Right cardiac atrium (tissue), 5 donors: Measurements from ENCODE around the gene JAK2. TPM values are rescaled to one million over a fixed set of nuclear protein-coding genes. Genes with fewer than 3 reads are reported as not detected.
A peak's percentile ranks its signal among the peaks of the same experiment; 100 is the strongest.

Source experiments
- ATAC-seq, 2 donors: fragments of 200-7000 bp; cut with Tn5 transposase; one replicate each; pipeline versions ENCODE4 v1.8.0 to v1.9.1; 2020; ENCODE audit warnings: moderate library complexity in 2 of 2, mild to moderate bottlenecking in 1 of 2
- DNase-seq, 3 donors: peaks; one replicate each; pipeline ENCODE4 v3.0.0-alpha.2; 2020
- H3K27ac ChIP-seq: one replicate; pipeline ENCODE4 v1.5.1; 2013; ENCODE audit warnings: mild to moderate bottlenecking, low read length, control low read depth, moderate library complexity
- H3K27me3 ChIP-seq: one replicate; pipeline ENCODE4 v1.6.1; 2013; ENCODE audit not compliant: control insufficient read depth, insufficient read depth
- H3K4me1 ChIP-seq: one replicate; pipeline ENCODE4 v1.6.1; 2013; ENCODE audit warnings: low read length; ENCODE audit not compliant: control insufficient read depth, insufficient read depth
- H3K4me3 ChIP-seq: one replicate; pipeline ENCODE4 v1.5.1; 2013; ENCODE audit warnings: low read length, control low read depth
- H3K9me3 ChIP-seq: one replicate; pipeline ENCODE4 v1.6.1; 2013; ENCODE audit warnings: low read length; ENCODE audit not compliant: control insufficient read depth
- WGBS: extraction: QIAGEN DNeasy Blood & Tissue Kit; methylation state at CpG from one replicate; pipeline ENCODE4 v1.1.7; 2013; 5-methylcytosine and 5-hydroxymethylcytosine counted together
- intact Hi-C, 4 donors: fragments of 100-400 bp; cut with DNase I; formaldehyde crosslinking; loops; one replicate each; pipeline versions ENCODE4 v1.11.0 to v1.14.0; 2022 to 2023
- polyA plus RNA-seq: library from polyadenylated mRNA; stranded (reverse); fragments of 200-250 nt; gene quantifications from one replicate; pipeline ENCODE4 v1.2.3, GENCODE V29; 2013
- total RNA-seq, 4 donors: library from RNA; stranded (reverse); fragmentation: NEBNext Ultra II Directional; extraction: Animal tissue kit (Norgen Biotek cat#: 25700); gene quantifications; one replicate each; pipeline ENCODE4 v1.2.1, GENCODE V29; 2021
- donor health status: healthy with polysubstance abuse.
- donor health status: DM: no; HTN: yes; CAD: no.
- donor health status: DM: no; HTN: no; CAD: no.
- donor health status: DM: no; HTN: yes; CAD: no; lungs with severe emphysema.
- donor health status: DM: yes; HTN: yes; CAD: no.

The JAK2 gene
- total and polyA plus RNA-seq, 5 donors: 4.5 to 14.6 (median 11.4) TPM

DNA sequence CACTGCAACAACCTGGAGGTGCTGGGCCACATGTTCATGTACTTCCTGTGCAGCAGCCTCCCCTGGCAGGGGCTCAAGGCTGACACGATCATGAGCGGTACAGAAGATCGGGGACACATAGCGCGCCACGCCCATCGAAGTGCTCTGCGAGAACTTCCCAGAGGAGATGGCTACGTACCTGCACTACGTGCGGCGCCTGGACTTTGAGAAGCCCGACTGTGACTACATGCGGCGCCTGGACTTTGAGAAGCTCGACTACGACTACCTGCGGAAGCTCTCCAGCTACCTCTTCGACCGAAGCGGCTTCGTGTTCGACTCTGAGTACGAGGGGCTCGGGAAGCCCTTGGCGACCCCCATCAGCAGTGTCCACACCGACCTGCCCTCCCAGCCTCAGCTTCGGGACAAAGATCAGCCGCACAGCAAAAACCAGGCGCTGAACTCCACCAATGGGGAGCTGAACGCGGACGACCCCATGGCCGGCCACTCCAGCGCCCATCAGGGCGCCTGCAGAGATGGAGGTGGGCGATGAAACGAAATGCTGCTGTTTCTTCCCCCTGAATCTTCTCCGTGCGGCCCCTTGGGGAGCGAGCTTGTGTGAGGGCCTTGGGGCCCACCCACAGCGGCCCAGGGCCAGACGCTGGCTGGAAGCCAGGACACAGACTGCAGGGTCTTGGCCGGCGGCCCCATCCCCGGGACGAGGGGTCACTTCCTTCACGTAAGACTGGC is 56.5 kb downstream of the JAK2 start:
- DNase-seq: peak in 2 of 3 donors; percentile 45 to 51
- intact Hi-C loops: no loop called here
- H3K27me3 ChIP-seq: no peaks in the 10 kb centered on the region
- H3K4me1 ChIP-seq: no peaks in the 10 kb centered on the region
- ATAC-seq: peak in 1 of 2 donors; percentile 22
- no peaks in the 10 kb centered on the region for H3K9me3 ChIP-seq
- H3K4me3 ChIP-seq: no peak overlapping the region
- WGBS: 97% methylated on average over 48 of the region's 48 CpGs
- H3K27ac ChIP-seq: no peak overlapping the region

DNA sequence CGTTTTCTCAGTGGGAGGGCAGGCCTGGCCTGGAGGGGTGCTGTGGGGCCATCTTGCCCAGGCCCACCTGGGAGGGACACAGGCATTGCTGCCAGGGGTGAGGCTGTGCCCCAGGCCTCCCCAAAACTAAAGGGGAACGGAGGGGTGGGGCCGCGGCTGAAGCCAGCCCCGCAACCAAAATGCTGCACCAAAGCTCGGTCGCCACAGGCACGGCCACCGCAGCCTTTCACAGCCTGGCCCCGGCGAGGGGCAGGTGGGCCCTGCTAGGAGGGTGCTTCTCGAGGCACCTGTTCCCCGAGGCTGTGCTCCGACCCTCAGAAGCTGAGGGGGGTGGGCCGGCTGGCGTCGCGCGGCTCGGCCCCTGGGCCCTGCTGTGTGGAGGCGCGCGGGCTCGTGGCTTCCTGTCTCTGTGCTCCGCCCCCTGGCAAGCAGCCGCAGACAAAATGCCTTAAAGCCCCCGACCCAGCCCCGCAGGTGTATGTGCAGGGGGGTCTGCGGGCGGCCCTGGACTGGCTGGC is 57.6 kb downstream of the JAK2 start:
- DNase-seq: peak in 2 of 3 donors; percentile 60 to 66
- Histone ChIP-seq H3K4me3 (no peak overlapping the region), H3K27me3 (no peaks in the 10 kb centered on the region), H3K9me3 (no peaks in the 10 kb centered on the region), H3K27ac (no peak overlapping the region), H3K4me1 (no peaks in the 10 kb centered on the region)
- intact Hi-C loops: no loop called here
- peak; percentile 40 to 65 for ATAC-seq
- whole genome bisulfite sequencing: 88% methylated on average over 30 of the region's 30 CpGs

DNA sequence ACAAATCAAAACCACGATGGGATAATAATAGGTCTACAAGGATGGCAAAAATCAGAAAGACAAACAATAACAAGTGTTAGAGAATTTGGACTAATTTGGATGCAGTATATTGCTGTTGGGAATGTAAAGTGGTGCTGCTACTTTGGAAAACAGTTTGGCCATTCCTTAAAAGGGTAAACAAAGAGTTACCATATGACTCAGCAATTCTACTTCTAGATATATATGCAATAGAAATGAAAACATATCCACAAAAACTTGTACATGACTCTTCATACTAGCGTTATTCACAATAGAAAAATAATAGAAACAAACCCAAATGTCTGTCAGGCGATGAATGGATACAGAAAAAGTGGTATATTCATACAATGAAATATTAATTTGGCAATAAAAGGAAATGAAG is 58.3 kb downstream of the JAK2 start:
- intact Hi-C loops: no loop called here
- WGBS: 91% methylated on average over 3 of the region's 3 CpGs
- no peaks in the 10 kb centered on the region for H3K4me1 ChIP-seq
- no peak for DNase-seq
- H3K27ac ChIP-seq: no peak overlapping the region
- no peak for ATAC-seq
- H3K27me3 ChIP-seq: no peaks in the 10 kb centered on the region
- H3K9me3 ChIP-seq: no peaks in the 10 kb centered on the region
- H3K4me3 ChIP-seq: no peak overlapping the region

DNA sequence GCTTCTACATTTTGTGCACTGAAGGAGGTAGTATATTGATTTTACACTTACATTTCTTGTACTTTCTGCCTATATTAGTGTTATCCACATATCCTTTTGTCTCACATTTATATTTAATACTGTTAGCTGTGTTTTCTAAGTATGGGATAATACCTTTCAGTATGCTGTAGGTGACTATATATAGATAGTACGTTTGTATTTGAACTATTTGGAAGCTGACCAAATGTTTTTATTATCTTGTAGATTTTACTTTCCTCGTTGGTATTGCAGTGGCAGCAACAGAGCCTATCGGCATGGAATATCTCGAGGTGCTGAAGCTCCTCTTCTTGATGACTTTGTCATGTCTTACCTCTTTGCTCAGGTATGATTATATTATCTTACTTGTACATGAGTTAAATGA is 59.1 kb downstream of the JAK2 start:
- DNase-seq (no peak), ATAC-seq (no peak)
- WGBS: 46% methylated on average over 4 of the region's 4 CpGs
- intact Hi-C loops: no loop called here
- Histone ChIP-seq H3K9me3 (no peaks in the 10 kb centered on the region), H3K27ac (no peak overlapping the region), H3K4me3 (peak overlapping the region; percentile 49), H3K4me1 (no peaks in the 10 kb centered on the region), H3K27me3 (no peaks in the 10 kb centered on the region)

DNA sequence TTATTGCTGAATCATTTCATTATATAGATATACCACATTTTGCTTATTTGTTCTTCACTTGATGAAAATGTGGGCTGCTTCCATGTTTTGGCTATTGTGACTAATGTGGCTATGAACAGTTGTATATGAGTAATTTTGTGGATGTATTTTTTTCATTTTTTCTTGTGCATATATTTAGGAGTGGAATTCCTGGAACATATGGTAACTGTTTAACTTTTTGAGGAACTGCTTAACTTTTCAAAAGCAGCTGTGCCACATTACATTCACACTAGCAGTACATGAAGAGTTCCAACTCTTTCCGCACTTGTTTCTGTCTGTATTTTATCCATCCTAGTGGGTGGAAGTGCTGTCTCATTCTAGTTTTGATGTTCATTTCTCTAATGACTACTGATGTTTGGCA is 67.8 kb downstream of the JAK2 start:
- H3K27ac ChIP-seq: no peak overlapping the region
- intact Hi-C loops: no loop called here
- ATAC-seq: no peak
- H3K4me1 ChIP-seq: no peaks in the 10 kb centered on the region
- 91% methylated on average over 1 of the region's 1 CpG for WGBS
- H3K4me3 ChIP-seq: no peak overlapping the region
- no peaks in the 10 kb centered on the region for H3K27me3 ChIP-seq
- no peak for DNase-seq
- H3K9me3 ChIP-seq: no peaks in the 10 kb centered on the region

DNA sequence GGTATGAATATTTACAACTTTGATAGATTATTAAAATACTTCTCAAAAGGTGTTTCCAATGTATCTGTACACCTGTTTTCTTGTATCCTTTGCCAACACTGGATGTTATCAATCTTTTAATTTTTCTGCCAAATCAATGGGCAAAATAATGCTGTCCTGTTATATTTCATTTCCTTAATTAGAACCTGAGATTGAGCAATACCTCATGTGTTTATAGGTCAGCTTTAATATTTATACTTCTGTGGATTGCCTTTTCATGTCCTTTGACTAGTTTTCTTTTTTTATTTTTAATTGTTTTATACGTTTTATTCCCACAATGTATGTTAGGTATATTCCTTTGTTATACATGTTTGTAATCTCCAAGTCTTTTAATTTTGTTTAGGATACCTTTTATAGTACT is 77.6 kb downstream of the JAK2 start:
- H3K27ac ChIP-seq: no peak overlapping the region
- intact Hi-C loops: no loop called here
- H3K4me3 ChIP-seq: no peak overlapping the region
- no peaks in the 10 kb centered on the region for H3K27me3 ChIP-seq
- DNase-seq: no peak
- no peak for ATAC-seq
- no peaks in the 10 kb centered on the region for H3K4me1 ChIP-seq
- H3K9me3 ChIP-seq: no peaks in the 10 kb centered on the region
- 47% methylated on average over 1 of the region's 1 CpG for WGBS

DNA sequence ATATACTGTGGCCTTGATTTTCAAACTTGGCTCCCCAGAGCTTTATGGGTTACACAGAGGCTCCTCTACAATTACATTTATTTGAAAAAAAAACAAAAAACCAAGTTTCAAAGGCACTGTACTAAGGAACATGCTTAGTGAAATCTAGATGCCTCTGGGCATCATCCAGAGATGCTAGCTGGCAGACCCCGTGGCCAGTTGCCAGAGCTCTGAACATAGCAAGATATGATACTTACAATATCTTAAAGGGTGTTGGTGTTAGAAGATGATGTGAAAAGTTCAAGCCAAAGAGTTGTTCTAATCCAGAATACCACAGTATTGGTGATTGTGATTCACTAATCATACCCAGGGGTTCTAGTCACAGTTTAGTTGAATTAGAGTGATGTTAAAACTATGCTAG is 87.8 kb downstream of the JAK2 start:
- Histone ChIP-seq H3K4me3 (no peak overlapping the region), H3K4me1 (no peaks in the 10 kb centered on the region), H3K9me3 (no peaks in the 10 kb centered on the region), H3K27me3 (no peaks in the 10 kb centered on the region), H3K27ac (no peak overlapping the region)
- DNase-seq: peak in 1 of 3 donors; percentile 58
- intact Hi-C loops: no loop called here
- WGBS: 62% methylated on average over 1 of the region's 1 CpG
- ATAC-seq: no peak

DNA sequence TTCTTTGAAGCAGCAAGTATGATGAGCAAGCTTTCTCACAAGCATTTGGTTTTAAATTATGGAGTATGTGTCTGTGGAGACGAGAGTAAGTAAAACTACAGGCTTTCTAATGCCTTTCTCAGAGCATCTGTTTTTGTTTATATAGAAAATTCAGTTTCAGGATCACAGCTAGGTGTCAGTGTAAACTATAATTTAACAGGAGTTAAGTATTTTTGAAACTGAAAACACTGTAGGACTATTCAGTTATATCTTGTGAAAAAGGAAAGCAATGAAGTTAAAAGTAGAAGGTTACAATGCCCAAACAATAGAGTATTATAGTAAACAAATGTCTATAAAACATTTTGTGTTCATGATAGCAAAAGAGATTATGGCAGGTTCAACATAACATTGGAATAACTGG is 88.6 kb downstream of the JAK2 start:
- DNase-seq: no peak

DNA sequence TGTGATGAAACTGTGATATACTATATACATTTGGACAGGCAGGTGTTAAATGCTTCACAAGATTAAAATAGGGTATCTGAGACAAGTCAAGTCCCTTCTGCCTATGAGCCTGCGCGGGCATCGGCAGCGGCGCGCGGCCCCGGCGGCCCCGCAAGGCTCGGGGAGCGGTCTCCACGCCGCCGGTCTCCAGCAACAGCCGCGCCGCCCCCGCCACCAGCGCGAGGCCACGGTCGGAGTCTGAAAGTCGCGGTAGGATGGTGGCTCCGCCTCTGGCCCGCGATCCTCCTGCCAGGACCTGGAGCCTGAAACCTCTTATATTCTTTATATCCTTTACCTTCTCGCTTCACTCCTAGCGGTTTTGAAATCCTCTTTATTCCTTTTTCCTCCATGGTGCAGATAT is 100.9 kb downstream of the JAK2 start:
- H3K9me3 ChIP-seq: no peaks in the 10 kb centered on the region
- H3K4me1 ChIP-seq: no peaks in the 10 kb centered on the region
- DNase-seq (peak in 1 of 3 donors; percentile 33), ATAC-seq (no peak)
- intact Hi-C loops: no loop called here
- 77% methylated on average over 30 of the region's 30 CpGs for WGBS
- no peak overlapping the region for H3K4me3 ChIP-seq
- H3K27ac ChIP-seq: no peak overlapping the region
- no peaks in the 10 kb centered on the region for H3K27me3 ChIP-seq

More for the DNA sequence above, 88.6 kb downstream of the JAK2 start:
- Histone ChIP-seq H3K27me3 (no peaks in the 10 kb centered on the region), H3K4me1 (no peaks in the 10 kb centered on the region), H3K4me3 (no peak overlapping the region), H3K27ac (no peak overlapping the region), H3K9me3 (no peaks in the 10 kb centered on the region)
- WGBS: 91% methylated on average over 1 of the region's 1 CpG
- no peak for ATAC-seq
- intact Hi-C loops: no loop called here

DNA sequence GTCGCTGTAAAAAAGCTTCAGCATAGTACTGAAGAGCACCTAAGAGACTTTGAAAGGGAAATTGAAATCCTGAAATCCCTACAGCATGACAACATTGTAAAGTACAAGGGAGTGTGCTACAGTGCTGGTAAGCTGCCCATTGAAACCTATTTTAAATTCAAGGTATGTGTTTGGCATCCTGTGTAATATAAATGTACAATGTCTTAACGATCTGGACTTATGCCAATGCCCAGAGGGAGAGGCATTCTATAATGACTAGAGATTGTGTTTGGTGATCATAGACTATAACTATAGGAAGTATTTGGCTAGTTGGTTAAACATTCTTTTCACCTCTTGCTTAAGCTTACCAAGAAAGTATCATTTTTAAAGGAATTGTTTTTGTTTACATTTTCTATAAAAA is 104.7 kb downstream of the JAK2 start:
- 88% methylated on average over 2 of the region's 2 CpGs for WGBS
- Histone ChIP-seq H3K4me3 (no peak overlapping the region), H3K9me3 (no peaks in the 10 kb centered on the region), H3K4me1 (no peaks in the 10 kb centered on the region), H3K27me3 (no peaks in the 10 kb centered on the region), H3K27ac (no peak overlapping the region)
- DNase-seq (no peak), ATAC-seq (no peak)
- intact Hi-C loops: no loop called here

DNA sequence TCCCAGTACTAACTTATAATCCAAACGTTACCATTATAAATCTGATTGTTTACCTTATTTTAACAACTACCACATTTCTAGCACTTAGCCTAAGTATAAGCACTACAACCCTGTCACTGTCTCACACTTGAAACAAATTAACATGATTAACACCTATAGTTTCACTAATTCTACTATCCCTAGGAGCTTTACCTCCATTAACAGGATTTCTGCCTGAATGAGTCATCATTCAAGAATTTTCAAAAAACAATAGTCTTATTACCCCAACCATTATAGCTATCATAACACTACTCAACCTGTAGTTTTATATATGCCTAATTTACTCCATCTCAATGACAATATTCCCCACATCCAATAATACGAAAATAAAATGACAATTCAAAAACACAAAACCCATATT is 110.7 kb downstream of the JAK2 start:
- 92% methylated on average over 2 of the region's 2 CpGs for WGBS
- H3K9me3 ChIP-seq: no peaks in the 10 kb centered on the region
- no peak overlapping the region for H3K4me3 ChIP-seq
- ATAC-seq: no peak
- DNase-seq: no peak
- no peak overlapping the region for H3K27ac ChIP-seq
- no peaks in the 10 kb centered on the region for H3K4me1 ChIP-seq
- H3K27me3 ChIP-seq: no peaks in the 10 kb centered on the region
- intact Hi-C loops: no loop called here

DNA sequence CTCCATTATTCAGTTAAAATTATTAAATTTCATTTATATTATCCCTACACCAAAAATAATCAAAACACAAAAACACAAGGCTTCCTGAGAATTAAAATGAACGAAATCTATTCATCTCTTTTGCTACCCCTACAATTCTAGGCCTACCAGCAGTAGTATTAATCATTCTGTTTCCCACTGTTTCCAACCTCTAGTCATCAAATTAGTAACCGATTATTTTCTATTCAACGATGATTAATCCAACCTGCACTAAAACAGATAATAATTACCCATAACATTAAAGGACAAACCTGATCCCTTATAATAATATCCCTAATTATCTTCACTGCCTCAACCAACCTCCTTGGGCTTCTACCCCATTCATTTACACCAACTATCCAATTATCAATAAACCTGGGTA is 114.4 kb downstream of the JAK2 start:
- no peak for ATAC-seq

More for the DNA sequence above, 114.4 kb downstream of the JAK2 start:
- H3K9me3 ChIP-seq: no peaks in the 10 kb centered on the region
- no peaks in the 10 kb centered on the region for H3K4me1 ChIP-seq
- H3K27ac ChIP-seq: no peak overlapping the region
- no peak overlapping the region for H3K4me3 ChIP-seq
- no peak for DNase-seq
- no peaks in the 10 kb centered on the region for H3K27me3 ChIP-seq
- 82% methylated on average over 3 of the region's 3 CpGs for WGBS
- intact Hi-C loops: no loop called here
